Mucosa of rectum (tissue), 2 donors: ENCODE results near the gene CDAN1.

ENCODE experiments used
- H3K27ac ChIP-seq, 2 donors: one replicate each; pipeline ENCODE4 v1.7.0; 2013; ENCODE audit warnings: inconsistent platforms in 2 of 2, low read depth in 2 of 2, low read length in 2 of 2
- H3K27me3 ChIP-seq, 2 donors: one replicate each; pipeline ENCODE4 v1.7.0; 2013; ENCODE audit warnings: low read length in 2 of 2; ENCODE audit not compliant: control insufficient read depth in 2 of 2, insufficient read depth in 2 of 2
- H3K36me3 ChIP-seq, 2 donors: one replicate each; pipeline ENCODE4 v1.7.0; 2013; ENCODE audit warnings: low read length in 2 of 2; ENCODE audit not compliant: control insufficient read depth in 2 of 2, insufficient read depth in 2 of 2
- H3K4me1 ChIP-seq, 2 donors: one replicate each; pipeline ENCODE4 v1.7.0; 2013; ENCODE audit warnings: low read length in 2 of 2, mild to moderate bottlenecking in 1 of 2; ENCODE audit not compliant: control insufficient read depth in 2 of 2, insufficient read depth in 2 of 2
- H3K4me3 ChIP-seq, 2 donors: one replicate each; pipeline ENCODE4 v1.7.0; 2013; ENCODE audit warnings: low read length in 2 of 2
- H3K9ac ChIP-seq, 2 donors: one replicate each; pipeline ENCODE4 v1.7.0; 2013; ENCODE audit warnings: low read length in 2 of 2, low read depth in 1 of 2, mild to moderate bottlenecking in 1 of 2
- H3K9me3 ChIP-seq, 2 donors: one replicate each; pipeline ENCODE4 v1.7.0; 2013; ENCODE audit warnings: low read length in 2 of 2; ENCODE audit not compliant: control insufficient read depth in 2 of 2
- donor health status: healthy.
- donor health status: Normal muscosa, but diverticular disease.

The CDAN1 gene

GRCh38 chr15:42727750-42728381 is 9.1 kb downstream of the CDAN1 start:
- Histone ChIP-seq H3K9me3 (no peaks in the 10 kb centered on the region), H3K4me3 (no peak overlapping the region), H3K4me1 (no peaks in the 10 kb centered on the region), H3K27me3 (no peaks in the 10 kb centered on the region), H3K27ac (no peak overlapping the region), H3K36me3 (peaks cover 71 to 84% of the 10 kb centered on the region in 2 donors), H3K9ac (no peak overlapping the region)

GRCh38 chr15:42726114-42726513 is 10.8 kb downstream of the CDAN1 start:
- Histone ChIP-seq H3K27ac (no peak overlapping the region), H3K9me3 (no peaks in the 10 kb centered on the region), H3K9ac (no peak overlapping the region), H3K4me1 (no peaks in the 10 kb centered on the region), H3K4me3 (no peak overlapping the region), H3K27me3 (no peaks in the 10 kb centered on the region), H3K36me3 (peaks cover 54 to 72% of the 10 kb centered on the region in 2 donors)

- no peaks in the 10 kb centered on the region for H3K27me3 ChIP-seq
- H3K27ac ChIP-seq, result no peak overlapping the region
- no peak overlapping the region for H3K9ac ChIP-seq
- no peak overlapping the region for H3K4me3 ChIP-seq
- peaks cover 48 to 72% of the 10 kb centered on the region in 2 donors for H3K36me3 ChIP-seq
- H3K4me1 ChIP-seq, result no peaks in the 10 kb centered on the region
- no peaks in the 10 kb centered on the region for H3K9me3 ChIP-seq
Measured at GRCh38 chr15:42725331-42725903, 11.5 kb downstream of the CDAN1 start.

GRCh38 chr15:42724276-42724675 is 12.7 kb downstream of the CDAN1 start:
- H3K4me1 ChIP-seq, result no peaks in the 10 kb centered on the region
- H3K9me3 ChIP-seq, result no peaks in the 10 kb centered on the region
- H3K27ac ChIP-seq, result no peak overlapping the region
- no peak overlapping the region for H3K4me3 ChIP-seq
- no peaks in the 10 kb centered on the region for H3K27me3 ChIP-seq
- H3K36me3 ChIP-seq, result peaks cover 44 to 72% of the 10 kb centered on the region in 2 donors
- H3K9ac ChIP-seq, result no peak overlapping the region

GRCh38 chr15:42723068-42723467 is 13.9 kb downstream of the CDAN1 start:
- H3K27me3 ChIP-seq, result no peaks in the 10 kb centered on the region
- H3K9me3 ChIP-seq, result no peaks in the 10 kb centered on the region
- H3K4me3 ChIP-seq, result no peak overlapping the region
- peaks cover 35 to 79% of the 10 kb centered on the region in 2 donors for H3K36me3 ChIP-seq
- H3K27ac ChIP-seq, result no peak overlapping the region
- H3K9ac ChIP-seq, result no peak overlapping the region
- H3K4me1 ChIP-seq, result no peaks in the 10 kb centered on the region

GRCh38 chr15:42721916-42722315 is 15.0 kb downstream of the CDAN1 start:
- no peaks in the 10 kb centered on the region for H3K9me3 ChIP-seq

GRCh38 chr15:42721016-42721415 is 15.9 kb downstream of the CDAN1 start:
- H3K27me3 ChIP-seq, result no peaks in the 10 kb centered on the region
- no peak overlapping the region for H3K4me3 ChIP-seq
- H3K27ac ChIP-seq, result no peak overlapping the region
- no peaks in the 10 kb centered on the region for H3K9me3 ChIP-seq
- H3K36me3 ChIP-seq, result peaks cover 20 to 62% of the 10 kb centered on the region in 2 donors
- no peaks in the 10 kb centered on the region for H3K4me1 ChIP-seq
- no peak overlapping the region for H3K9ac ChIP-seq

More at GRCh38 chr15:42721916-42722315, 15.0 kb downstream of the CDAN1 start:
- Histone ChIP-seq H3K36me3 (peaks cover 29 to 71% of the 10 kb centered on the region in 2 donors), H3K9ac (no peak overlapping the region), H3K27ac (no peak overlapping the region), H3K27me3 (no peaks in the 10 kb centered on the region), H3K4me3 (no peak overlapping the region), H3K4me1 (no peaks in the 10 kb centered on the region)

GRCh38 chr15:42720071-42720470 is 16.9 kb downstream of the CDAN1 start:
- Histone ChIP-seq H3K4me1 (no peaks in the 10 kb centered on the region), H3K36me3 (peaks cover 13 to 55% of the 10 kb centered on the region in 2 donors), H3K27ac (no peak overlapping the region), H3K9me3 (no peaks in the 10 kb centered on the region), H3K27me3 (no peaks in the 10 kb centered on the region), H3K4me3 (no peak overlapping the region), H3K9ac (no peak overlapping the region)

- Histone ChIP-seq H3K9ac (no peak overlapping the region), H3K4me1 (no peaks in the 10 kb centered on the region), H3K27ac (no peak overlapping the region), H3K4me3 (no peak overlapping the region), H3K36me3 (peaks cover 4 to 45% of the 10 kb centered on the region in 2 donors), H3K9me3 (no peaks in the 10 kb centered on the region), H3K27me3 (no peaks in the 10 kb centered on the region)
Measured at GRCh38 chr15:42719043-42719442, 17.9 kb downstream of the CDAN1 start.

GRCh38 chr15:42716626-42717025 is 20.3 kb downstream of the CDAN1 start:
- H3K27ac ChIP-seq, result no peak overlapping the region
- no peaks in the 10 kb centered on the region for H3K4me1 ChIP-seq
- H3K27me3 ChIP-seq, result no peaks in the 10 kb centered on the region
- H3K4me3 ChIP-seq, result no peak overlapping the region
- peaks cover 0 to 30% of the 10 kb centered on the region in 2 donors for H3K36me3 ChIP-seq
- H3K9me3 ChIP-seq, result no peaks in the 10 kb centered on the region
- H3K9ac ChIP-seq, result no peak overlapping the region
